HG03457 (cell line): ENCODE data around the gene MCF2L.

ENCODE experiments used
- ATAC-seq: cut with Tn5 transposase; IDR thresholded peaks from one replicate; pipeline ENCODE4 v1.9.1; 2021; ENCODE audit warnings: moderate number of reproducible peaks; ENCODE audit not compliant: unreplicated experiment

The MCF2L gene

DNA sequence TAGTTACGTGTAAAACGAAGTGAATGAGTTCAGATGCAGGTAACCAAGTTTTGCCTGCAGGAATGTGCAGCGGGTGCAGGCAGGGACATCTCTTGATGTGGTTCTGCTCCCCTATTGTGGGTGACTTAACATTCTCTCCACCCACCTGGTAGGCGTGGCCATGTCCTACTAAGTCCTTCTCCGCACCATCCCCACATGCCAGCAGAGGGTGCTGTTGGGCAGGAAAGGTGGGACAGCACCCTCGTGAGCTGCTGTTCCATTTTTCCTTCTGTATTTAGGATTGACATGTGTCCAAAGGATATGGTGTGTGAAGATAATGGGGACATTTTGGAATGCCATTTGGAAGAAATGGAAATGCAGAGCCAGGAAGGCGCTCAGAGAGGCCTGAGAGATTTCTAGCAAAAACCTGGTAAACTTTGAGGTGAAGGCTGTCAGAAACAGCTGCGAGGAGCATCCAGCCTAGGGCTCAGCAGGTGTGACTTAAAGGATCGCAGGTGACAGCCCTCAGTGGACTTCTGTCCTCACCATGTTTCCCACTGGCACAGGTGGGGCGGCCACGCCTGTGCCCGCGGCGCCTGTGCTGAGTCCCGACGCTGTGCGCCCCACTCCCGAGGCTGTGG is 26.2 kb upstream of the MCF2L start:
- ATAC-seq = peak; percentile 98

DNA sequence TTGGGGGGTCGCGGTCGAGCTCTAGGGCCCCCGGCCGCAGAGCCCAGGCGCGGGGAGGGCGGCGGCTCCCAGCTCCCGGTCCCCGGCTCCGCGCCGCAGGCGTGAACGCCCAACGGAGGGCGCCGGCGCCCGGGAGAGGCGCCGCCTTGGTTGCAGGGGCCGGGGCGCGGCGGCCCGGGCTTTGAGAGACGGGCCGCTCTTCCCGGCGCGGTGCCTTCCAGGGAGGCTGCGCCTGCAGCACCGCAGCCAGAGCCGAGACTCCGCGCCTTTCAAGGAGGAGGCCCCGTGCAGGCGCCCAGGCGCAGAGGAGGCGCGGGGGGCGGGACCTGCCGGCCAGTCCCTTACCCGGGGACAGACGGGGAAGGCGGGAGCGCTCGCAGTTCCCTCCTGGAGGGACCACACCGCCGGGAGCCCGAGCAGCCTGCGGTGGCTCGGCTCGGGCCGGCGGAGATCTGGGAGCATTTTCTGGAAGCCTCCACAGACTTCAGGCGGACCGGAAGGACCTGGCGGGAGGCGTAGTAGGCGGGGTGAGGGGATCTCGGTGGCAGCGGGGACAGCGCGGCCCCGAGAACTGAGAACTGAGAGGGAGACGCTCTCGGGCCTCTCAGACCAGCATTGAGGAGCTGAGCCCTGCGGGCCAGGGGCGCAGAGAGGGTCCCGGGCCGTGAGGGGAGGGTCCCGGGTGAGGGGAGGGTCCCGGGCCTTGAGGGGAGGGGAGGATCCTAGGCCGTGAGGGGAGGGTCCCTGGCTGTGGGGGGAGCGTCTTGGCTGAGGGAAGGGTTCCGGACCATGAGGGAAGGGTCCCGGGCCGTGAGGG is 25.5 kb upstream of the MCF2L start:
- peak; percentile 20 for ATAC-seq

DNA sequence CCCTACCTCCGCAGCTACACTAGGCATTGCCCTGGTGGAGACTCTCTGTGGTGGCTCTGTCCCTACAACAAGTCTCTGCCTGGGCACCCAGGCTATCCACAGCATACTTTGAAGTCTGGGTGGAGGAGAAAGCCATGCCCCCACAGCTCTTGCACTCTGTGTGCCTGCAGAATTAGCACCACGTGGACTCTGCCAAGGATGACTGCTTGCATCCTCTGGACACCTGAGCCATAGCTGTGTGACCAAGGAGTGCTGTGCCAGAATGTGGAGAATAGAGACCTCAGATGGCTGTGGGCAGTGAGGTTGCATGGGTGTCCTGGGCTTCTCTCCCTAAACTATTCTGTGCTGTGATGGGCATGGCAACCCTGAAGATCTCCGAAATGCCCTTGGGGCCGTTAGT is 21.2 kb upstream of the MCF2L start:
- no peak for ATAC-seq

DNA sequence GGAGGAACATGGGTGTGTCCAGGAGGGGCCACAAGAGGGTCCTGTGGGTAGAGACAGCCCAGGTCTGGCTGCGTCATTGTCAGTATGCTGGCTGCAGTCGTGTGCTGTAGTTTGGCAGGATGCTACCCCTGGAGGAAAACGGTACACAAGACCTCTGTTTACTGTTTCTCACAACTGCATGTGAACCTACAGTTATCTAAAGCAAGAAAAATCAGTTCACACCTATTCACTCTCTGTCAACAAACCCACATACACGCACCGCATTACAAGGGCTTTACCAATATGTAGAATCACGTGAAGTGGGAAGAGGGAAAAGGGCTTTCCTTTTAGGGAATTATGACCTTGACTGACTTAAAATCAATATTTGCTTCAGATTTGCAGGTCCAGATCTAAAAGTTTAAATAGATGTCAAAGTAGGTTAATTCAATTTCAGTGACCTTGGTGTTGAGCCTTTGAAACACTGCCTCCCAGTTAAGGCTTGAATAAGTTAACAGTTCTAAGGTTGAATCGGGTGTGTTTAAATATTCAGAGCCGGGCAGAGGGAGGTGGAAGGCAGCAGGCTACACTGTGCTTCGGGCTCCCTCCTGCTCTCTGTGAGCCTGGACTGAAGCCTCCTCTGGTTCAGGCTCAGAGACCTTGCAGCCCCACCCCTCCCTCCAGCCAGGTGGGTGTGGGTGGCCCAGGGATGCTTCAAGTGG is 17.2 kb upstream of the MCF2L start:
- no peak for ATAC-seq

DNA sequence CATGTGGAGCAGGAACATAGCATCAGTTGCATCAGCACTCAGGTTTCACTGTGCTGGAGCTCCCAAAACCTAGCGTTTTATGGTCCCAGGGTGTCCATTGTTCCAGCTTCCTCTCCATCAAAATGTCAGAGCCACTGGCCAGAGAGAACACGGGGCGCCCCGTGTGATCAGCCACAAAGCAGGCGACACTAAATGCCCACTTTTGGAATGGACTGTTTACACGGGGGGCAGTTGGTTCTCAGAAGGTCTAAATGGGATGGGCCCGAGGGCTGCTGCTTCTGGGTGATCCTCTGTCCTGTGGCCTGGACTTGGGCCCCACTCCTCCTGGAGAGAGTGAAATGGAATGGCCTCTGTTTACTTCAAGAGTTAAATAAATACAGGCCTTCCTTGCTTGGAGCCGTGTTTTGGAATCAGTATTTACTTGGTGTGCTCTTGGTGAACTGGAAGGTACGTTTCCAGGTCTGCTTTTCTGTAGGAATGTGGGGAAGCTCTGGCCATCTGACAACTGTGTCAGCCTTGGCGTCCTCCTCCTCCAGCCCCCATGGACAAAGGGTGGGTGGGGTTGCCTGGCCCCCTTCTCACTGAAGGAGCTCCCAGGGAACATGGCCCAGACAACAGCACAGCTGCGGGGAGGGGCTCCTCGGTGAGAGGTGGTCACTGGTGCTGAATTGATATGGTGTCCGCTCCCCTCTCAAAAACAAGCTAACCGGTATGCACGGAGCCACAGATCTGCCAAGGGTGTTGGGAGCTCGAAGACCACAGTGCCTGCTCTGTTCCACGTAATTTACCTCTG is 16.1 kb upstream of the MCF2L start:
- ATAC-seq = no peak

DNA sequence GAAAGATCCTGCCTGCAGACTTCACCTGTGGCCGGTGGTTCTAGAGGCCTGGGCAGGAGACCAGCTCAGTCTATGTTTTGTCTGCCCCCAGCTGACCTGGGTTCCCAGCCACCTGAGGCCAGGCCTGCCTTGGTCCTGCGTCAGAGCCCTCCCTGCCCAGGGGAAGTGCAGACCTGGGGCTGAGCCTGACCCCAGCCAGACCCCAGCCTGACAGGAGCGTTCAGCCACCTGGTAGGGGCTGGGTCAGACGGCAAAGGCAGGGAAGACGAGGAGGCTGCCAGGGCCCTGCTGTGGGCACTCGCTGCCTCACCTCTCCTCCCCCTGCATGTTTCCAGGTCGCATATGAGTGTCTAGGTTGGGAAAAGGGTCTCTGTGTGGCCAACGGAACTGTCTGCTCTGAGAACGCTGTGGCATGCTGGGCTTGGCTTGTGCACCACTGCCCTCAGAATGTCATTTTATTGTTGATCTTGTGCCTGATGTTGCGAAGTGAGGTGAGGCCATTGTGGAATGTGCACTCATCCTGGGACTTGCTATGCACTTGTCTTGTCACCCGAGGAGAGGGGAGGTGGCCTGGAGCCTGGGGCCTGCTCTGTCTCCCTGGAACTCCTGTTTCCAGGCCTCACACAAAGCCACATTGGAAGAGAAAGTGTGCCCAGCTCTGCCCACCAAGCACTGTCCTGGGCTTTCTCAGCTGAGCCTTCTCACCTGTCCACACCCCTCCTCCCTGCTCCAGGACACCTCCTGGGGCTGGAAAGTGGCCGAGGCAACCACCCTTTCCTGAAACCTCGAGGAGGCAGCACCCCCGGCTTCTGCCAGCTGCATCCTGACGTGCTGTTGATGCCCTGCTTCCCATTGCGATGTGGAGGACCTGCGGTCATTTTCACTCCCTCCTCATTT is 15.2 kb upstream of the MCF2L start:
- no peak for ATAC-seq

DNA sequence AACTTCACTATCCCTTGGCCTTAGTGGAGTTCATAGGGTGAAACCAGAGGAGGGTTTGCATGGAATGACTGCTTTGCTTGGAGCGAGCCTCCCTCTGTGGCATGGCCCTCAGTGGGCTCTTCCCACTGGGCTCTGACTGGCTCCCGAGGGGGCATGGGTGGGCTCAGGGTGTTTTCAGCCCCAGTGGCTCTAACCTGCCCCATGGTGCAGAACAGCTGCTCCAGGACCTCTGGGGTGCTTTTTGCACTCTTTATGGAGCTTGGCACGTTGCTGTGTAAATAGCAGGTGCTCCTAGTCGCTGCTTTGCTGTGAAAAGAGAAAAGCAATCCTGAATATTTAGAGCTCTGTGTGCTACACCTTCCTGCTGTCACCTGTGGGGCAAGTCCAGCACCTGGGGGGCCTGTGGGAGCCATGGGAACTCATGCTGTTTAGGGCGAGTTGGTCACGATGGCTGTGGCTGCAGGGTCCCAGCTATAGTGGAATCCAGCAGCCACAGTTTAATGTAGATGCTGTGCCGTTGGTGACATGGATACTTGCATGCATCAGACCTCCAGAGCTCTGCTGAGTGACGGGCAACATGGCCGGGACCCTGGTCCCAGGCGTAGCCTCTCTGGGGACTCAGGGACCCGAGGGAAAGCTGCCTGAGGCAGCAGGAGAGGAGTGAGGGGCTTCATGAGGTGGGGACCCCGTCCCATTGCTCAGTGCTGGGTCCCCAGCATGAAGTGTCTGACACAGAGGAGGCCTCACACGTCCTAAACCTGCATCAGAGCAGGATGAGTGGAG is 14.3 kb upstream of the MCF2L start:
- no peak for ATAC-seq

DNA sequence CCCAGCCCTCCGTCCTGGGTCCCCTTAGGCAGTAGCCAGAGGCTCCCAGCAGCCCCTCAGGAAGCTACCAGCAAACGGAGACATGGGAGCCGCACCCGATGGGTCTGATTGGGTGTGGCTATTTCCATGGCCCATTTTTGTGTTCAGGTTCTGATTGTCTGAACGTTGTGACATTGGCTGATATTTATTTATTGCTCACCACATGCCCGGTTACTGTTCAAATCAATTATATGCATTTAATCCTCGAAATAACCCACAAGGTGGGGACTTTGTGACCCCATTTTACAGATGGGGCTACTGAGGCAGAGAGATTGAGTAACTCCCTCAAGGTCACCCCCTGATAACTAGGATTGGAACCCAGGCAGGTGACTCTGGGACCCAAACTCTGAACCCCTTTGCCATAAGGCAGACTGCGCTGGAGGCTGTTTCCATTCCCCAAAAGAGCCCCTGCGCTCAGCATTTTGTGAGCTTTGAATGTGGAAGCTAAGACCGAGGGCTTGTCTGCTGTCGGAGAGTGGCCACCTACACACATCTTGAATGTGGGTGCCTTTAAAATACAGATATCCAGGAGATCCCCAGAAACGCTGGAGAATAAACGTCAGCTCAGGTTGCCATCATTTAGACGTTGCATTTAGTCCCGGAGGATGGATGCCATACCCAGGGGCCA is 13.6 kb upstream of the MCF2L start:
- ATAC-seq = no peak

DNA sequence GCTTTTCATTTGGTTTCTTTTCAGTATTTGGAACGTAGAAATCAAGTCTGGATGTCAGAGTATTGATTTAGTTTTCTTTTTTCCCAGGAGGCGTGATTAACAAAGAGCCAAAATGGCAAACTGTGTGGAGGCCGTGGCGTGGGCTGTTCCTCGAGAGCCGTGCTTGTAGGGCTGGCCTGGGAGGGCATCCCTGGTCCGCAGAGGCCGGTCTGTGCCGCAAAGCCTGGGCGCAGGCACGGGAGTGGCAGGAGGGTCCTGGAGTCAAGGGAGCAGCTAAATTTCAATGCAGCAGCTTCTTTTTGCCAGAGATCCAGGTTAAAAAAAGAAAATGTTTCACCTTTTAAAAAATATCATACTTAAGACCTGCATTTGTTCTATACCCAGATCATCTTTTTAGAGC is 13.1 kb upstream of the MCF2L start:
- no peak for ATAC-seq

DNA sequence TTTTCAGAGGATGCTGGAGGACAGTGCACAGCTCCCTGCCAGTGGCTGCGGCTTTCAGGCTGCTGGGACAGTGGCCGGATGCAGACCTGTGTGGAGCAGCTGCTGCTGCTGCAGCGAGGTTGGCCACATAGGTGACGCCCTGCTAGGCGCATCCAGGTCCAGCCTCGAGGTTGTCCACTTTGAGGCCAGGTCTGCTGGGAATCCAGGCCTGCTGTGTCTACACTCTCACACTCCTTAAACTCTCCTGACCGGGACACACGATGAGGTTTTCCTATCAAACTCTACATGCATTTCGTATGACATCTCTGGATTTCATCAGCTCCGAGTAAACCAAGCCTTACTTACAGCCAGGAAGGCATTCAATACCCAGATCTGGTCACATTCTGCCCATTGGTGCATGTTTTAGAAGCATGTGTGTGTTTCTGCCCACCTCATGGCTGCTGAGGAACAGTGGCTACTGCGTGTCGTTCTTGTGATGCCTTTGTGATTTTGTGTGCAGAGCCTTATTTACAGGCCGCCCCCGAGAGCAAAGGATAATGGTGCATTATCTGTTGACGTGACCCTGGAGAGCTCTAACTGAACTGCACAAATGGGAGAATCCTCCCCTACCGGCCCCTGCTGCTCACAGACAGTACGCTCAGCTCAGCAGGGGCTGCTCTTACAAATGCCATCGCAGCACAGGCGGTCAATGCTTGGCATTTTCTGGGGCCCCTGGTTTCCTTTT is 12.3 kb upstream of the MCF2L start:
- no peak for ATAC-seq

DNA sequence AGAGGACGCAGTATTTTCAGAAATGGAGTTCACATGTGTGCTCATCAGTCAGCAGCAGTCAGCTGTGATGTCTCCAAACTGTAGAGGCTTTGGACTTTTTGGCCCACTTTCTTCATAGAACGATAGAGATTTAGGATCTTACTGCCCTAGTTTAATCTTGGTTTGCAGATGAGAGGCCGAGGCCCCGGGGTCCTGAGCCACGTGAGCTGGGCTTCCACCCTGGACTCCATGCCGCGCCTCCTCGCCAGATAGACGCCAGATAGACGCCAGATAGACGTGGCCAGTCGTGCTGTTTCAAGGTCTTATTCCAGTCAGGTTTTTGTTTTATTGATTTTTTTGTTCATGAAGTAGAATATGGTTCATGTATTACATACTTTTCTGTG is 11.7 kb upstream of the MCF2L start:
- ATAC-seq = no peak

DNA sequence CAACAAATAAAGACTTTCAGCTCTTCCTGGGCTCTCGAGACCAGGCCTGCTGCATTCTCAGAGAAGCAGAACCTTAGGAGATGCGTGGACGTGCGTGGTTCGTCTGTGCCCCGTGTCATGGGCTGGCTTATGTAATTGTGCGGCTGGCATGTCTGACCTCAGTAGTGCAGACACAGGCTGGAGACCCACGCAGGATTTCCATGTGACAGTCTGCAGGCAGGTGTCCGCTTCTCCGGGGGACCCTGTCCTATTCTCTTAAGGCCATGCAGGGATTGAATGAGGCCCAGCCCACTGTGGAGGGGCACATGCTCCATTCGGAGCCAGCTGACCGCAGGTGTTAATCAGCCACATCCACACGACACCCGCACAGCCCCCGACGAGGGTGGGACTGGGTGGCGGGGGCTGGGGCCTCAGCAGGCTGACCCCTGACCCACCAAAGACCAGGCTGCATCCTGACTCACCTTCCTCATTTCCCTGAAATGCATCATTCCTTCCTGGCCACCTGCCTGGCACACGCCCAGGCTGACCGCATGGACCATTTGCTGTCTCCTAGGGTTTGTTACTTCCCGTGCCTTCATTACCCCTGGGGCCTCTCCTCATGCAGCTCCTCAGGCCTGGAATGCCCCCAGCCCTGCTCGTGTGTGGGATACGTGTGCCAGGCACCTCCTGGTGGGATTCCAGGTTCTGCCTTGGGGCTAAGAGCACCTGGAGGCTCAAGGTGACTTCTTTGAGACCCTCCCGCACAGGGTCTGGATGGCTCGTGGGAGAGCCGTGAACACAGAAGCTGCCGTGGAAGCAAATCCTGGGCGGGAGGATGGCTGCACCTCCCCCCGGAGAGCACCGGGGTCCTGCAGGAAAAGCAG is 10.7 kb upstream of the MCF2L start:
- ATAC-seq = no peak

DNA sequence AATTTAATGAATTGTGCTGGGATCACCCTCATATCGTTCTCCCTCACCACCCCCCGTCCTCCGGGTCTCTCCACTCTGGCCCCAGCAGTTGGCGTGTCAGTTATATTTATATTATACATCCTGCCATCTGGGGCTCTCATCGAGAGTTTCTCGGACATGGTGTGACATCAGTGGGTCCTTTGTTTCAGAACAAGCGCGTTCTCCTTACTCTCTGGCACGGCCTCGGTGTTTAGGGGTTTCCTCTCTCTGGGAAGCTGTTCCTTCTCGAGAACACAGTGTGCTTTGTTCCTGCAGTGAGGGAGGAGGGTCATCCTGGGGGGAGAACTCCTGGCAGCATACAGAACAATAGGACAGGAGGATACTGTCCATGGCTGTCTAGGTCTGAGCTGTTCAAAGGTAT is 9.8 kb upstream of the MCF2L start:
- ATAC-seq = no peak

DNA sequence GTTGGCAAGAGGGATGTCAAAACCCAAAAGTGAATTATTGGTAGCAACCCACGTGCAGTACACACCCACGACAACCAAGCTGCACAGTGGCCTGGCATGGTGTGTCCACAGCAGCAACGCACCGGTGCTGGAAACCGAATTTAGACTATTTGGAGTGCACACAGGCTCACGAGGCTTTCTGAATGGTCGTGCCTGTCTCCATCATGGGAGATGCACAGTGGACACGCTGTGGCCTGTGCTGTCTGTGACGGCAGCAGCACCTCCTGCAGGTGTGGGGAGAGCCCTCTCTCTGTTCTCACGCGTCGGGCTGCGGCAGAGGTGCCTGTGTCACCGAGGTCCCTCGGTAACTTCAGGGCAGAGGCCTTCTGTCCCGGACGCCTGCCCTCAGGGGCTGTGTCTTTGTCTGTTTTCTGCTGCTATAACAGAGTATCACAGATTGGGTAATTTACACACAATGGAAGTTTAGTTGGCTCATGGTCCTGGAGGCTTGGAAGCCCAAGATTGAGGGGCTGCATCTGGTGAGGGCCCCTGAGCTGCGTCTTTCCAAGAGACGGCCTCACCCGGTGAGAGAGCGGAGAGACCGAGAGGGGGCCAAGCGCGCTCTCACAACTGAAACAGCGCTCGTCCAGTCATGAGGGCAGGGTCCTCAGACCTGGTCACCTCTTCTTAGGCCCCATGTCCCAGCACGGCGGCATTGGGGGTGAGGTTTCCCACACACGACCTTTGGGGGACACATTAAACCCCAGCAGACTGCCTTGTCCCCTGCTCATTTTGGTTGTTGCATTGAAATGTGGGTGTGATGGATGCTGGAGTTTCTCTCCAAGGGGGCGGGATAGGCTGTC is 9.1 kb upstream of the MCF2L start:
- no peak for ATAC-seq

DNA sequence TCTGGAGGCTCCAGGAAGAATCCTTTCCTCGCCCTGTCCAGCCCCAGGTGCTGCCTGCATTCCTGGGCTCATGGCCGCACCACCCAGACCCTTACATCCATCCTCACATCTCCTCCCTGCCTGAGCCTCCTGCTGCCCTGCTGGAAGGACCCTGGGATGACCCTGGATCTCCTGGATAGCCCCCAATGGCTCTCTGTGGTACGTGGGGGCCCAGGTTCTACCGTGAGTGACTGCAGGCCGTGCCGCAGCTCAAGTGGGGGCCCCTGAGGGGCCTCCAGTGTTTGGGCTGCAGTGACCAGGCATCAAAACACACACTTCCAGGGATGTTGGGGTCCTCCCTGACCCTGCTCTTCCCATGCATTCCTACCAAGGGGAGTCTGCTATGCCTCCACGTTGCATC is 8.3 kb upstream of the MCF2L start:
- ATAC-seq = no peak
